Neural cell (in vitro differentiated cells): ENCODE data around the gene FAM174A. TPM values are rescaled to one million over a fixed set of nuclear protein-coding genes. Genes with fewer than 3 reads are reported as not detected.
"Not testable (repeated sequence)": the region's sequence is repeated elsewhere in the genome, so short reads cannot be mapped to it uniquely, and the experiment has no call there.

Source experiments
- H2AFZ ChIP-seq: fragments of 200-600, 300-800 bp; sonication (generic), shearing (Covaris generic); 2 replicates; pipeline ENCODE4 v1.6.0; 2014; ENCODE audit warnings: low read depth, mild to moderate bottlenecking, antibody characterized with exemption, low read length, moderate library complexity
- H3F3A ChIP-seq: fragments of 200-600 bp; shearing (Covaris generic); 2 replicates; pipeline ENCODE4 v1.6.1; 2016; ENCODE audit warnings: mild to moderate bottlenecking, moderate library complexity, mixed read lengths, antibody characterized with exemption, low read length; ENCODE audit not compliant: insufficient read depth, poor library complexity, severe bottlenecking
- H3K27ac ChIP-seq: fragments of 200-600, 300-800 bp; sonication (generic), shearing (Covaris generic); 2 replicates; pipeline ENCODE4 v1.5.1; 2014; ENCODE audit warnings: mild to moderate bottlenecking, low read length, moderate library complexity
- H3K27me3 ChIP-seq: fragments of 300-800, 200-600 bp; sonication (generic), shearing (Covaris generic); 2 replicates; pipeline ENCODE4 v1.6.0; 2014; ENCODE audit warnings: mild to moderate bottlenecking, low read depth, low read length, moderate library complexity; ENCODE audit not compliant: insufficient read depth
- H3K36me3 ChIP-seq: fragments of 300-800, 200-600 bp; sonication (generic), shearing (Covaris generic); 2 replicates; pipeline ENCODE4 v1.5.1; 2014; ENCODE audit warnings: mild to moderate bottlenecking, antibody characterized with exemption, low read length, moderate library complexity; ENCODE audit not compliant: insufficient read depth
- H3K4me2 ChIP-seq: fragments of 300-800, 200-600 bp; sonication (generic), shearing (Covaris generic); 2 replicates; pipeline ENCODE4 v1.6.0; 2014; ENCODE audit warnings: mild to moderate bottlenecking, low read length
- H3K4me3 ChIP-seq: fragments of 300-800, 200-600 bp; sonication (generic), shearing (Covaris generic); 2 replicates; pipeline ENCODE4 v1.5.1; 2014; ENCODE audit warnings: mild to moderate bottlenecking, low read length, moderate library complexity
- H3K79me2 ChIP-seq: fragments of 200-600 bp; shearing (Covaris generic); replicated peaks from 2 replicates; pipeline ENCODE4 v1.6.0; 2014; ENCODE audit warnings: mild to moderate bottlenecking, low read length, moderate library complexity; ENCODE audit not compliant: insufficient read depth
- H3K9ac ChIP-seq: fragments of 300-800, 200-600 bp; sonication (generic), shearing (Covaris generic); 2 replicates; pipeline ENCODE4 v1.6.1; 2016; ENCODE audit warnings: mild to moderate bottlenecking, low read length, mixed read lengths
- H3K9me2 ChIP-seq: fragments of 200-600 bp; shearing (Covaris generic); 2 replicates; pipeline ENCODE4 v1.6.1; 2016; ENCODE audit warnings: mild to moderate bottlenecking, low read length, mixed read lengths; ENCODE audit not compliant: insufficient read depth
- H3K9me3 ChIP-seq: fragments of 200-600, 300-800 bp; sonication (generic), shearing (Covaris generic); 2 replicates; pipeline ENCODE4 v1.6.1; 2016; ENCODE audit warnings: mild to moderate bottlenecking, mixed run types, low read length, moderate library complexity, mixed read lengths
- H4K20me1 ChIP-seq: fragments of 200-600 bp; shearing (Covaris generic); 2 replicates; pipeline ENCODE4 v1.6.1; 2016; ENCODE audit warnings: mild to moderate bottlenecking, mixed run types; ENCODE audit not compliant: insufficient read depth
- CTCF ChIP-seq: fragments of 450-650 bp; IDR thresholded peaks from 2 replicates; pipeline ENCODE4 v1.5.1; 2014; ENCODE audit warnings: antibody characterized with exemption, mild to moderate bottlenecking, moderate library complexity; ENCODE audit not compliant: poor library complexity, severe bottlenecking
- EP300 ChIP-seq: fragments of 450-650 bp; conservative IDR thresholded peaks from 2 replicates; pipeline ENCODE4 v1.6.1; 2014; ENCODE audit warnings: antibody characterized with exemption, mild to moderate bottlenecking, moderate library complexity; ENCODE audit not compliant: poor library complexity, severe bottlenecking
- EZH2 ChIP-seq: fragments of 200-600, 300-800 bp; shearing (Covaris generic), sonication (generic); IDR thresholded peaks from 2 replicates; pipeline ENCODE4 v1.6.1; 2014; ENCODE audit warnings: antibody characterized with exemption, low read length, borderline replicate concordance, mild to moderate bottlenecking; ENCODE audit not compliant: insufficient read depth, poor library complexity, severe bottlenecking
- MXI1 ChIP-seq: fragments of 450-650 bp; conservative IDR thresholded peaks from 2 replicates; pipeline ENCODE4 v1.6.1; 2014; ENCODE audit warnings: antibody characterized with exemption, mild to moderate bottlenecking; ENCODE audit not compliant: poor library complexity, severe bottlenecking
- POLR2AphosphoS5 ChIP-seq: IDR thresholded peaks from 2 replicates; pipeline ENCODE4 v1.6.1; 2012
- RAD21 ChIP-seq: fragments of 450-650 bp; conservative IDR thresholded peaks from 2 replicates; pipeline ENCODE4 v1.6.1; 2014; ENCODE audit warnings: antibody characterized with exemption, mild to moderate bottlenecking, moderate library complexity
- REST ChIP-seq: IDR thresholded peaks from 2 replicates; pipeline ENCODE4 v1.6.1; 2012; ENCODE audit warnings: borderline replicate concordance
- SMC3 ChIP-seq: fragments of 450-650 bp; conservative IDR thresholded peaks from 2 replicates; pipeline ENCODE4 v1.6.1; 2014; ENCODE audit warnings: antibody characterized with exemption, mild to moderate bottlenecking, moderate library complexity; ENCODE audit not compliant: poor library complexity
- TAF1 ChIP-seq: IDR thresholded peaks from 2 replicates; pipeline ENCODE4 v1.6.1; 2012; ENCODE audit warnings: low read depth
- polyA plus RNA-seq: library from polyadenylated mRNA; depleted of rRNA; stranded (reverse); fragments of >200 nt; gene quantifications from 2 replicates; pipeline ENCODE4 v1.2.3, GENCODE V29; 2014

Gene FAM174A
- polyA plus RNA-seq, 1 donor from 2014 or later: 33.9 TPM

GRCh38 chr5:100603141-100603540 is 68.0 kb downstream of the FAM174A start:
- Histone ChIP-seq H2AFZ (no peak overlapping the region), H3K9ac (no peak overlapping the region), H4K20me1 (no peaks in the 10 kb centered on the region), H3K36me3 (no peaks in the 10 kb centered on the region), H3K9me3 (no peaks in the 10 kb centered on the region), H3K9me2 (no peaks in the 10 kb centered on the region), H3F3A (no peaks in the 10 kb centered on the region), H3K27me3 (no peaks in the 10 kb centered on the region), H3K27ac (no peak overlapping the region), H3K79me2 (no peaks in the 10 kb centered on the region), H3K4me2 (no peak overlapping the region), H3K4me3 (no peak overlapping the region)
- TF ChIP-seq MXI1 (no peak), EP300 (no peak), TAF1 (no peak), CTCF (no peak), EZH2 (no peak), SMC3 (no peak), REST (no peak), POLR2AphosphoS5 (no peak), RAD21 (no peak)

- not testable (repeated sequence) for H3K9me2 ChIP-seq, H4K20me1 ChIP-seq, H3K79me2 ChIP-seq, H3K4me3 ChIP-seq, H3K4me2 ChIP-seq, H3K36me3 ChIP-seq, H3K27ac ChIP-seq, H3K9ac ChIP-seq, H3K27me3 ChIP-seq, H3K9me3 ChIP-seq, H2AFZ ChIP-seq, H3F3A ChIP-seq
Measured at GRCh38 chr5:100604021-100604420, 68.8 kb downstream of the FAM174A start.

- H3K27me3 ChIP-seq: no peaks in the 10 kb centered on the region
- TF ChIP-seq MXI1 (no peak), REST (no peak), EP300 (no peak), SMC3 (no peak), POLR2AphosphoS5 (no peak), RAD21 (no peak), CTCF (no peak), TAF1 (no peak), EZH2 (no peak)
- no peaks in the 10 kb centered on the region for H3K9me3 ChIP-seq
- H3K27ac ChIP-seq: no peak overlapping the region
- H3F3A ChIP-seq: no peaks in the 10 kb centered on the region
- H3K9ac ChIP-seq: no peak overlapping the region
- no peaks in the 10 kb centered on the region for H3K9me2 ChIP-seq
- no peaks in the 10 kb centered on the region for H4K20me1 ChIP-seq
- H3K79me2 ChIP-seq: no peaks in the 10 kb centered on the region
- no peaks in the 10 kb centered on the region for H3K36me3 ChIP-seq
- no peak overlapping the region for H3K4me3 ChIP-seq
- no peak overlapping the region for H2AFZ ChIP-seq
- H3K4me2 ChIP-seq: no peak overlapping the region
Measured at GRCh38 chr5:100609594-100609993, 74.4 kb downstream of the FAM174A start.
